Measurements from ENCODE around the gene LMBRD1. TPM values are rescaled to one million over a fixed set of nuclear protein-coding genes. Genes with fewer than 3 reads are reported as not detected.

Gene LMBRD1
- total RNA-seq, 2 experiments from 2014 or later: 17.4 to 18.2 TPM

Other genes with a start within 250 kb of the LMBRD1 start
- gene COL19A1, start 69.5 kb upstream of the LMBRD1 start, total RNA-seq: under 1 TPM; 0.02 to 0.19 TPM